Activated T-cell treated with anti-CD3 and anti-CD28 coated beads, Interleukin-2, amount 50 U/mL, for 4 hours (primary cell): Measurements from ENCODE around the gene CCL24. TPM values are rescaled to one million over a fixed set of nuclear protein-coding genes. Genes with fewer than 3 reads are reported as not detected.
"Not testable (repeated sequence)": the region's sequence is repeated elsewhere in the genome, so short reads cannot be mapped to it uniquely, and the experiment has no call there.

Experiments
- ATAC-seq, 2 donors: fragments of 200-7000 bp; cut with Tn5 transposase; one replicate each; pipeline ENCODE4 v1.10.0; 2021
- DNase-seq: peaks from one replicate; pipeline ENCODE4 v3.0.0-alpha.2; 2020
- H3K27me3 Mint-ChIP-seq: one replicate; pipeline ENCODE4 v1.8.0; 2021; ENCODE audit warnings: low read depth, mixed read lengths
- H3K36me3 Mint-ChIP-seq: one replicate; pipeline ENCODE4 v1.8.0; 2022; ENCODE audit warnings: mixed read lengths; ENCODE audit not compliant: insufficient read depth
- H3K4me1 Mint-ChIP-seq: one replicate; pipeline ENCODE4 v1.8.0; 2021; ENCODE audit warnings: low read depth, mixed read lengths
- H3K4me3 Mint-ChIP-seq: one replicate; pipeline ENCODE4 v1.8.0; 2021; ENCODE audit warnings: mild to moderate bottlenecking, moderate library complexity, mixed read lengths
- H3K9me3 Mint-ChIP-seq: one replicate; pipeline ENCODE4 v1.8.0; 2021; ENCODE audit warnings: mixed read lengths
- total RNA-seq, 3 donors: library from RNA; stranded (reverse); gene quantifications; one replicate each; pipeline ENCODE4 v1.2.1, GENCODE V29; 2021

CCL24 gene
- total RNA-seq, 3 donors from 2014 or later: not detected

- Mint-ChIP-seq H3K4me1 (no peaks in the 10 kb centered on the region), H3K27me3 (peaks cover 5% of the 10 kb centered on the region), H3K4me3 (no peak overlapping the region), H3K36me3 (no peaks in the 10 kb centered on the region), H3K9me3 (peaks cover 4% of the 10 kb centered on the region)
- DNase-seq: no peak
- no peak for ATAC-seq
Measured at GRCh38 chr7:75811894-75812678, 1.5 kb downstream of the CCL24 start.

DNA sequence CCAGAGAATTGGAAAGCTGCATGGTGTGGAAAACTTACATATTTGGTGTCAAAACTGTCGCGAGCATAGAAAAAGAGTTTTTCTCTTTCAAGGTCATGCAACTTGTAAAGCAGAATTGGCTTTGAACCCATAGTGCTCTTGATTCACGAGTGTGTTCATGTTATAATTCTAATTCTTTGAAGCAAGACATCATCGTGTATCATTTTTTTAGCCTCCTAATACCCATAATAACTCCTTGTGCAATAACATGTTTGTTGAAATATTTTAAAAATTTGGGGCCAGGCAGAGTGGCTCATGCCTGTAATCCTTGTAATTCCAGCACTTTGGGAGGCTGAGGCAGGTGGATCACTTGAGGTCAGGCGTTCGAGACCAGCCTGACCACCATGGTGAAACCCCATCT is 4.2 kb downstream of the CCL24 start:
- Mint-ChIP-seq H3K4me3 (no peak overlapping the region), H3K9me3 (peaks cover 11% of the 10 kb centered on the region), H3K36me3 (no peaks in the 10 kb centered on the region), H3K27me3 (peaks cover 4% of the 10 kb centered on the region), H3K4me1 (no peaks in the 10 kb centered on the region)
- ATAC-seq: no peak
- no peak for DNase-seq

GRCh38 chr7:75808106-75808505 is 5.5 kb downstream of the CCL24 start:
- H3K4me1 Mint-ChIP-seq: no peaks in the 10 kb centered on the region
- no peak for ATAC-seq
- H3K36me3 Mint-ChIP-seq: no peaks in the 10 kb centered on the region

GRCh38 chr7:75807452-75807851 is 6.2 kb downstream of the CCL24 start:
- Mint-ChIP-seq H3K27me3 (peaks cover 4% of the 10 kb centered on the region), H3K4me1 (no peaks in the 10 kb centered on the region), H3K9me3 (peaks cover 11% of the 10 kb centered on the region), H3K36me3 (no peaks in the 10 kb centered on the region), H3K4me3 (no peak overlapping the region)
- DNase-seq: no peak
- ATAC-seq: no peak

More at GRCh38 chr7:75808106-75808505, 5.5 kb downstream of the CCL24 start:
- no peak overlapping the region for H3K4me3 Mint-ChIP-seq
- H3K27me3 Mint-ChIP-seq: peaks cover 4% of the 10 kb centered on the region
- DNase-seq: no peak
- peaks cover 11% of the 10 kb centered on the region for H3K9me3 Mint-ChIP-seq

- Mint-ChIP-seq H3K9me3 (peaks cover 11% of the 10 kb centered on the region), H3K4me3 (no peak overlapping the region), H3K27me3 (peaks cover 4% of the 10 kb centered on the region), H3K36me3 (no peaks in the 10 kb centered on the region), H3K4me1 (no peaks in the 10 kb centered on the region)
- ATAC-seq (no peak), DNase-seq (no peak)
Measured at GRCh38 chr7:75806560-75807307, 6.9 kb downstream of the CCL24 start.

GRCh38 chr7:75804705-75805104 is 8.9 kb downstream of the CCL24 start:
- Mint-ChIP-seq H3K9me3 (peaks cover 11% of the 10 kb centered on the region), H3K27me3 (peaks cover 4% of the 10 kb centered on the region), H3K4me3 (no peak overlapping the region), H3K4me1 (no peaks in the 10 kb centered on the region), H3K36me3 (no peaks in the 10 kb centered on the region)
- DNase-seq: no peak
- no peak for ATAC-seq

DNA sequence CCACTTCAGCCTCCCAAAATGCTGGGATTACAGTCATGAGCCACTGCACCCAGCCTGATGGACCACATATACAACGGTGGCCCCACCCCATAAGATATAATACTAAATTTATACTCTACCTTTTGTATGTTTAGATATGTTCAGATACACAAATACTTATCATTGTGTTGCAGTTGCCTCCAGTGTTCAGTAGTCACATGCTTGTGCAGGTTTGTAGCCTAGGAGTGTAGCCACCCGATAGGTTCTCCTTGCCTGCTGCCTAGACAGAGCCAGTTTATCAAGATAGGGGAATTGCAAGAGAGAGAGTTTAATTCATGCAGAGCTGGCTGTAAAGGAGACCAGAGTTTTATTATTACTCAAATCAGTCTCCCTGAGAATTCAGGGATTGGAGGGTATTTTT is 9.6 kb downstream of the CCL24 start:
- Mint-ChIP-seq H3K9me3 (peaks cover 11% of the 10 kb centered on the region), H3K4me3 (no peak overlapping the region), H3K4me1 (no peaks in the 10 kb centered on the region), H3K27me3 (peaks cover 4% of the 10 kb centered on the region), H3K36me3 (no peaks in the 10 kb centered on the region)
- DNase-seq: no peak
- no peak for ATAC-seq

DNA sequence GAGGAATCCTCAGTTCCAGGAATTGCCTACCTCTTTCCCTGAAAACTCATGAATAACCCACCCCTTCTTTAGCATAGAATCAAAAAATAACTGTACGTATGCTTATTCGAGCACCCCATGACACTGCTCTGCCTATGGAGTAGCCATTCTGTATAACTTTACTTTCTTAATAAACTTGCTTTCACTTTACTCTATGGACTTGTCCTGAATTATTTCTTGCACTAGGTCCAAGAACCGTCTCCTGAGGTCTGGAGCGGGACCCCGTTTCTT is 11.1 kb downstream of the CCL24 start:
- Mint-ChIP-seq H3K9me3 (peaks cover 9% of the 10 kb centered on the region), H3K4me1 (no peaks in the 10 kb centered on the region), H3K36me3 (no peaks in the 10 kb centered on the region), H3K27me3 (peaks cover 4% of the 10 kb centered on the region), H3K4me3 (no peak overlapping the region)
- DNase-seq (no peak), ATAC-seq (no peak)

DNA sequence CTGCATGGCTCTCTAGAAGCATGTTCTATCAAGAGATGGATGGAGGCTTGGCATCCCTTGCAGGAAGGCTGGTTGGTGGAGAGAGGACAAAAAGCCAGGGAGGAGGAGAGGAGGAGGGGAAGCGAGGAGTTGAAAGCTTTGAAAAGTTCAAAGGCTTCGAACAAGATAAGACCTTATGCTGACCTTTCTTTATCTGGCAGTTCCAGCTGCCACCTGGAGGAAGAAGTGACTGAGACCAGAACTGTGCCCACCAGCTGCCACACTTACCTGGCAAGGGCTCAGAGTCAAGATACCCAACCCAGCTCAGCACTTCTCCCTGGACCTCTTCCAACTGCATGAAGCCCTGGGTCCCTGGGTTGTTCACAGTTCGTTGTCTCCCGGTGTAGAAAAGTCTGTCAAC is 14.8 kb downstream of the CCL24 start:
- Mint-ChIP-seq H3K36me3 (no peaks in the 10 kb centered on the region), H3K4me3 (no peak overlapping the region), H3K27me3 (peaks cover 5% of the 10 kb centered on the region), H3K9me3 (no peaks in the 10 kb centered on the region), H3K4me1 (no peaks in the 10 kb centered on the region)
- no peak for DNase-seq
- ATAC-seq: no peak

- H3K36me3 Mint-ChIP-seq: no peaks in the 10 kb centered on the region
- ATAC-seq (no peak), DNase-seq (no peak)
- H3K4me1 Mint-ChIP-seq: no peaks in the 10 kb centered on the region
- peaks cover 2% of the 10 kb centered on the region for H3K27me3 Mint-ChIP-seq
- no peak overlapping the region for H3K4me3 Mint-ChIP-seq
- H3K9me3 Mint-ChIP-seq: no peaks in the 10 kb centered on the region
Measured at GRCh38 chr7:75796420-75796819, 17.2 kb downstream of the CCL24 start.

- no peaks in the 10 kb centered on the region for H3K4me1 Mint-ChIP-seq
- no peak for DNase-seq
- H3K4me3 Mint-ChIP-seq: no peak overlapping the region
- no peak for ATAC-seq
- H3K9me3 Mint-ChIP-seq: no peaks in the 10 kb centered on the region
- no peaks in the 10 kb centered on the region for H3K36me3 Mint-ChIP-seq
- H3K27me3 Mint-ChIP-seq: peaks cover 2% of the 10 kb centered on the region
Measured at GRCh38 chr7:75795831-75796285, 17.7 kb downstream of the CCL24 start.

GRCh38 chr7:75793676-75794075 is 19.9 kb downstream of the CCL24 start:
- no peak overlapping the region for H3K4me3 Mint-ChIP-seq
- DNase-seq (no peak), ATAC-seq (no peak)
- H3K9me3 Mint-ChIP-seq: no peaks in the 10 kb centered on the region
- no peaks in the 10 kb centered on the region for H3K4me1 Mint-ChIP-seq
- peaks cover 2% of the 10 kb centered on the region for H3K27me3 Mint-ChIP-seq
- H3K36me3 Mint-ChIP-seq: no peaks in the 10 kb centered on the region

DNA sequence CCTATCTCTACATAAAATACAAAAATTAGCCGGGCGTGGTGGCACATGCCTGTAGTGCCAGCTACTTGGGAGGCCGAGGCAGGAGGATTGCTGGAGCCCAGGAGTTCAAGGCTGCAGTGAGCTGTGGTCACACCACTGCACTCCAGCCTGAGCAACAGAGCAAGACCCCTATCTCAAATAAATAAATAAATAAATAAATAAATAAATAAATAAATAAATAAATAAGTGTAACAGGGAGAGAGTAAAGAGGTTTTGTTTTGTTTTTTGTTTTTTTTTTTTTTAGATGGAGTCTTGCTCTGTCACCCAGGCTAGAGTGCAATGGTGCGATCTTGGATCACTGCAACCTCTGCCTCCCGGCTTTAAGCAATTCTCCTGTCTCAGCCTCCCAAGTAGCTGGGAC is 21.0 kb downstream of the CCL24 start:
- not testable (repeated sequence) for H3K4me1 Mint-ChIP-seq, ATAC-seq, H3K4me3 Mint-ChIP-seq, DNase-seq, H3K9me3 Mint-ChIP-seq, H3K27me3 Mint-ChIP-seq, H3K36me3 Mint-ChIP-seq

DNA sequence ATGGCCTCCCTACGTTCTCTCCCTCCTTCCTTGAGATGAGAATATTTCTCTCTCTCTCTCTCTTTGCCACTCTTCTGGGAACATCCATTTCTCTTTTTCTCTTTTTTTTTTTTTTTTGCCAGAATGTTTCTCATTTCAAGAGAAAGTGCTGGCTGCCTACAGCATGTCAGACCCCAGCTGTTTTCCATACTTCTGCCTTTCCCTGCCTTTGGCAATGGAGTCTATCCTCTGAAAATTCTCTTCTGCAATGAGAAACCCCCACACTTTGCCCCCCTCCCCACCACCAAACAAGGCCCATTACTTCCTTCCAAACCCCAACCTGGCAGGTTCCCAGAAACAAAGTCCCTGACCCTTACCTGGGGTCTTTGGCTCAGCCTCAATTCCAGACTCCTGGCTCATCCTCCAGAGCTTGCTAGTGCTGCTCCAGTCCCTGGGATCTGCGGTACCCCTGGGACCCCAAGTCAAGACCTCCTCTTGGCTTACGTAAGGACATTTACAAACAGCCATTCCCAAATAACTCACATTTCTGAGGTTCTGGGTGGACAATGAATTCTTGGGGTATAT is 24.2 kb downstream of the CCL24 start:
- Mint-ChIP-seq H3K27me3 (peaks cover 2% of the 10 kb centered on the region), H3K4me3 (no peak overlapping the region), H3K36me3 (no peaks in the 10 kb centered on the region), H3K9me3 (no peaks in the 10 kb centered on the region), H3K4me1 (no peaks in the 10 kb centered on the region)
- no peak for DNase-seq
- no peak for ATAC-seq
